ENCODE data around the gene MYO1B.

The MYO1B gene

DNA sequence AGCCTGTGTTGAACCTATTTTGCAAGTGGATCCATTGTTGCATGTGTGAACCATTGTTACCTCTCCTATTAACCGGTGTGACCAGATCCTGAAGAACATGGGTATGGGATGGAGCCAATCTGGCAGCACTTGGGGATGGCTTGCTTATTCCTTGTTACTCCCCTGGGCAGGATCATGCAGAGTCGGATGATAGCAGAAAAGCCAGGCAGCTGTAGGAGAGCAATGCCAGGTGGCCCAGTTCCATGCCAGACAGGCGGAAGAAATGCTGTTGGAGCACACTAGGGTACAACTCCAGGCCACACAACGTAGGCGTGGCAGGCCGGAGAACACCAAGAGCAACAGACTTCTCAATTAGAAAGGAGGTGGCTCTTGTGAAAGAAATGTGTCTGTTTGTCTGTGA is 16.3 kb upstream of the MYO1B start:
- TF ChIP-seq TAF1 (IDR thresholded peaks at IDR 0.05; ENCODE audit: borderline replicate concordance, insufficient read depth, low read length) (no peak), FOXP2 (optimal IDR thresholded peaks at IDR 0.05; ENCODE audit: borderline replicate concordance, extremely low read depth, extremely low read length, insufficient read depth) (no peak), POLR2AphosphoS5 (IDR thresholded peaks at IDR 0.05; ENCODE audit: low read depth, low read length) (no peak), SIN3A (IDR thresholded peaks at IDR 0.05; ENCODE audit: borderline replicate concordance, insufficient read depth, low read length) (no peak)
- TF ChIP-seq, protein P1, sequence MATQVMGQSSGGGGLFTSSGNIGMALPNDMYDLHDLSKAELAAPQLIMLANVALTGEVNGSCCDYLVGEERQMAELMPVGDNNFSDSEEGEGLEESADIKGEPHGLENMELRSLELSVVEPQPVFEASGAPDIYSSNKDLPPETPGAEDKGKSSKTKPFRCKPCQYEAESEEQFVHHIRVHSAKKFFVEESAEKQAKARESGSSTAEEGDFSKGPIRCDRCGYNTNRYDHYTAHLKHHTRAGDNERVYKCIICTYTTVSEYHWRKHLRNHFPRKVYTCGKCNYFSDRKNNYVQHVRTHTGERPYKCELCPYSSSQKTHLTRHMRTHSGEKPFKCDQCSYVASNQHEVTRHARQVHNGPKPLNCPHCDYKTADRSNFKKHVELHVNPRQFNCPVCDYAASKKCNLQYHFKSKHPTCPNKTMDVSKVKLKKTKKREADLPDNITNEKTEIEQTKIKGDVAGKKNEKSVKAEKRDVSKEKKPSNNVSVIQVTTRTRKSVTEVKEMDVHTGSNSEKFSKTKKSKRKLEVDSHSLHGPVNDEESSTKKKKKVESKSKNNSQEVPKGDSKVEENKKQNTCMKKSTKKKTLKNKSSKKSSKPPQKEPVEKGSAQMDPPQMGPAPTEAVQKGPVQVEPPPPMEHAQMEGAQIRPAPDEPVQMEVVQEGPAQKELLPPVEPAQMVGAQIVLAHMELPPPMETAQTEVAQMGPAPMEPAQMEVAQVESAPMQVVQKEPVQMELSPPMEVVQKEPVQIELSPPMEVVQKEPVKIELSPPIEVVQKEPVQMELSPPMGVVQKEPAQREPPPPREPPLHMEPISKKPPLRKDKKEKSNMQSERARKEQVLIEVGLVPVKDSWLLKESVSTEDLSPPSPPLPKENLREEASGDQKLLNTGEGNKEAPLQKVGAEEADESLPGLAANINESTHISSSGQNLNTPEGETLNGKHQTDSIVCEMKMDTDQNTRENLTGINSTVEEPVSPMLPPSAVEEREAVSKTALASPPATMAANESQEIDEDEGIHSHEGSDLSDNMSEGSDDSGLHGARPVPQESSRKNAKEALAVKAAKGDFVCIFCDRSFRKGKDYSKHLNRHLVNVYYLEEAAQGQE (IDR thresholded peaks at IDR 0.05; ENCODE audit: insufficient read depth in 1 of 2, low read depth in 2 of 2, low read length in 2 of 2), result no peak

DNA sequence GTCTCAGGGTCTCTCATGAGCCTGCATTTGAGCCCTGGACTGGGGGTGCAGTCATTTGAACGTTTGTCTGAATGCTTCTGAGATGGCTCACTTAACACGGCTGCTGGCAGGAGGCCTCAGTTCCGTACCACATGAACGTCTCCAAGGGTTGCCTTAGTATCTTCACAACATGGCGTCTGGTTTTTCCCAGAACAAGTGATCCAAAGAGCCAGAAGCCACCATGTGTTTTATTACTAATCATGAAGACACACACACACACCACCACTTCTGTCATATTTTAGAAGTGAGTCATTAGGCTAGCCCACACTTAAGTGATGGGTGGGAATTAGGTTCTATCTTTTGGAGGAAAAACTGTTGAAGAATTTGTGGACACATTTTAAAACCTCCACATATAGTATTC is 15.0 kb upstream of the MYO1B start:
- TF ChIP-seq, protein P1 (IDR thresholded peaks at IDR 0.05; ENCODE audit: insufficient read depth in 1 of 2, low read depth in 2 of 2, low read length in 2 of 2), result no peak
- no peak for TF ChIP-seq POLR2AphosphoS5 (IDR thresholded peaks at IDR 0.05; ENCODE audit: low read depth, low read length)
- no peak for TF ChIP-seq SIN3A (IDR thresholded peaks at IDR 0.05; ENCODE audit: borderline replicate concordance, insufficient read depth, low read length)
- no peak for TF ChIP-seq FOXP2 (optimal IDR thresholded peaks at IDR 0.05; ENCODE audit: borderline replicate concordance, extremely low read depth, extremely low read length, insufficient read depth)
- no peak for TF ChIP-seq TAF1 (IDR thresholded peaks at IDR 0.05; ENCODE audit: borderline replicate concordance, insufficient read depth, low read length)

DNA sequence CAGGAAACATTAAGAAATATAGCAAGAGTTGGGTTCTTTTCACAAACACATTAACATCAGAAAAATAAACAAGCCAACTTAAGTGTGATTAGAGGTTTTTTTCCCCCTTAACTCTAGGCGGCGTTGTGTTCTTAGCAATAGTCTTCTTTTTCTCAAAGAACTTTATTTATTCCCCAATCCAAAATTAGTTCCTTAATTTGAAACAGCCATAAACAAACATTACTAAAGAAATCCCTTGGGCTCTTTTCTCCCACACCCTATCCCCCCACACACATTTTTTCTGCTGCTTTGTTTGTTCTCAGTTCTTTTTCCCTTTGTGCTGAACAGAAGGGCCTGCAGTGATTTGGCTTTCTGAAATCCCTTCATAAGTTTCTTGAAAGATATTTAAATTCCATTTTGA is 13.2 kb upstream of the MYO1B start:
- TF ChIP-seq SIN3A (IDR thresholded peaks at IDR 0.05; ENCODE audit: borderline replicate concordance, insufficient read depth, low read length) (no peak), POLR2AphosphoS5 (IDR thresholded peaks at IDR 0.05; ENCODE audit: low read depth, low read length) (no peak), FOXP2 (optimal IDR thresholded peaks at IDR 0.05; ENCODE audit: borderline replicate concordance, extremely low read depth, extremely low read length, insufficient read depth) (no peak), TAF1 (IDR thresholded peaks at IDR 0.05; ENCODE audit: borderline replicate concordance, insufficient read depth, low read length) (no peak)
- TF ChIP-seq, protein P1 (IDR thresholded peaks at IDR 0.05; ENCODE audit: insufficient read depth in 1 of 2, low read depth in 2 of 2, low read length in 2 of 2), result no peak

DNA sequence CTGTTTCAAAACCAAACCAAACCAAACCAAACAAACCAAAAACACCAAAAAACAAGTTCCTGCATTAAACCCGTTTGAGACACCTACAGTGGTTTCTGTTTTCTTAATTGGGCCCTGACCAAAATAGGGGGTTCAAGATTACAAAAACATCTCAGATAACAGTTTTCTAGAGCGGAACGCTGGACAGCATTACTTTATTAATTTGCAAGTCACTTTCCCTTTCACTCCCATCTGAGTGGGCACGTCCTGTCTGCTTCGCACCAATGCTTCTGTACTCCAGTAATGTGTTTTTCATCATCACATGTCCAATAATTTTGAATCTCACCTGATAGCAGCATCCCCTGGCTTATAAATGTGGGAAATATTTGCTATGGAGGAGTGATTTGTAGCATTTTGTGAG is 11.7 kb upstream of the MYO1B start:
- TF ChIP-seq, protein P1 (IDR thresholded peaks at IDR 0.05; ENCODE audit: insufficient read depth in 1 of 2, low read depth in 2 of 2, low read length in 2 of 2), result no peak
- TF ChIP-seq POLR2AphosphoS5 (IDR thresholded peaks at IDR 0.05; ENCODE audit: low read depth, low read length) (no peak), TAF1 (IDR thresholded peaks at IDR 0.05; ENCODE audit: borderline replicate concordance, insufficient read depth, low read length) (no peak), SIN3A (IDR thresholded peaks at IDR 0.05; ENCODE audit: borderline replicate concordance, insufficient read depth, low read length) (no peak), FOXP2 (optimal IDR thresholded peaks at IDR 0.05; ENCODE audit: borderline replicate concordance, extremely low read depth, extremely low read length, insufficient read depth) (no peak)

DNA sequence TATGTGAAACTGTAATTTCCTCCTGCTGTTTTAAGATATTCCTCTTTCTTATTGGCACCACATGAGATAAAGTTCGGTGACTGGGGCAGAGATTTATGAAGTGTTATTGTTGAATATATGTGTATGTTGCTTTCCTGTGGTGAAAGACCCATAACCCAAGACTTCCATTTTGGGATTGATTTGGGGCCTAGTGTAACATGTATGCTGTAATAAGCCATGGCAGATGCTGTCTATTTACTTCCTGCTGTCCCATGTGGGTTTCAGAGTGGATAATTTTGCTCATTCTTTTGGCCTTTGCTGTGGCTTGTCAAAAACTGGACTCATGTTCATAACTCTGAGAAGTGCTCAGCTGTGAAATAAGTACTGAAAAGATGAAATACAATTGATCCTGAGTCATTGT is 10.8 kb upstream of the MYO1B start:
- TF ChIP-seq FOXP2 (optimal IDR thresholded peaks at IDR 0.05; ENCODE audit: borderline replicate concordance, extremely low read depth, extremely low read length, insufficient read depth), result no peak
- TF ChIP-seq POLR2AphosphoS5 (IDR thresholded peaks at IDR 0.05; ENCODE audit: low read depth, low read length), result no peak
- TF ChIP-seq TAF1 (IDR thresholded peaks at IDR 0.05; ENCODE audit: borderline replicate concordance, insufficient read depth, low read length), result no peak
- no peak for TF ChIP-seq SIN3A (IDR thresholded peaks at IDR 0.05; ENCODE audit: borderline replicate concordance, insufficient read depth, low read length)
- TF ChIP-seq, protein P1 (IDR thresholded peaks at IDR 0.05; ENCODE audit: insufficient read depth in 1 of 2, low read depth in 2 of 2, low read length in 2 of 2), result no peak
